Retinal pigment epithelial cell (primary cell): ENCODE results near the gene KCNJ6.
"Not testable (repeated sequence)": the region's sequence is repeated elsewhere in the genome, so short reads cannot be mapped to it uniquely, and the experiment has no call there.

ENCODE experiments used
- DNase-seq: peaks from one replicate; pipeline ENCODE4 v3.0.0-alpha.2; 2010; ENCODE audit warnings: low read depth
- H3K4me3 ChIP-seq: 2 replicates; pipeline ENCODE4 v1.5.1; 2011; ENCODE audit warnings: mild to moderate bottlenecking, low read length, control low read depth, moderate library complexity
- TF ChIP-seq, protein P1 (sequence below): conservative IDR thresholded peaks from 2 replicates; pipeline ENCODE4 v1.5.1; 2011; ENCODE audit warnings: low read depth, low read length, control low read depth, inconsistent platforms

KCNJ6 gene

DNA sequence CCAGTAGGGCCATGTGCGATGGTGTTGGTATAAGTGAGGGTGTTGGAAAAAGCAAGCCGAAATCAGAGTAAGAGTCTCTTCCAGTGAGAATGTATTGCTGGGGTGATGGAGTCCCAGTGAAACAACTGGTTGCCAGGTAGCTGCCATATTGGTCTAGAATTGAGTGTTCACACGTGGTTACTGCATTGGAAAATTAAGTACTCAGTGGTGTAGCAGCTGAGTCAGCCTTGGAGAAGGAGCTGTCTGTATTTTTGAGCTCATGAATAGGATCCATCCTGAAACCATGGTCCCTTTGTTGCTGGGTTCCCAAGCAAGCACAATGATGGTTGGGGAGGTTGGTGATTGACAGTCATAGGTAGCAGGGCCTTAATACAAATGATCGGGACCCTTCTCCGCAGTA is 314.3 kb downstream of the KCNJ6 start:
- no peak for DNase-seq
- no peak overlapping the region for H3K4me3 ChIP-seq
- TF ChIP-seq, protein P1, sequence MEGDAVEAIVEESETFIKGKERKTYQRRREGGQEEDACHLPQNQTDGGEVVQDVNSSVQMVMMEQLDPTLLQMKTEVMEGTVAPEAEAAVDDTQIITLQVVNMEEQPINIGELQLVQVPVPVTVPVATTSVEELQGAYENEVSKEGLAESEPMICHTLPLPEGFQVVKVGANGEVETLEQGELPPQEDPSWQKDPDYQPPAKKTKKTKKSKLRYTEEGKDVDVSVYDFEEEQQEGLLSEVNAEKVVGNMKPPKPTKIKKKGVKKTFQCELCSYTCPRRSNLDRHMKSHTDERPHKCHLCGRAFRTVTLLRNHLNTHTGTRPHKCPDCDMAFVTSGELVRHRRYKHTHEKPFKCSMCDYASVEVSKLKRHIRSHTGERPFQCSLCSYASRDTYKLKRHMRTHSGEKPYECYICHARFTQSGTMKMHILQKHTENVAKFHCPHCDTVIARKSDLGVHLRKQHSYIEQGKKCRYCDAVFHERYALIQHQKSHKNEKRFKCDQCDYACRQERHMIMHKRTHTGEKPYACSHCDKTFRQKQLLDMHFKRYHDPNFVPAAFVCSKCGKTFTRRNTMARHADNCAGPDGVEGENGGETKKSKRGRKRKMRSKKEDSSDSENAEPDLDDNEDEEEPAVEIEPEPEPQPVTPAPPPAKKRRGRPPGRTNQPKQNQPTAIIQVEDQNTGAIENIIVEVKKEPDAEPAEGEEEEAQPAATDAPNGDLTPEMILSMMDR: no peak

DNA sequence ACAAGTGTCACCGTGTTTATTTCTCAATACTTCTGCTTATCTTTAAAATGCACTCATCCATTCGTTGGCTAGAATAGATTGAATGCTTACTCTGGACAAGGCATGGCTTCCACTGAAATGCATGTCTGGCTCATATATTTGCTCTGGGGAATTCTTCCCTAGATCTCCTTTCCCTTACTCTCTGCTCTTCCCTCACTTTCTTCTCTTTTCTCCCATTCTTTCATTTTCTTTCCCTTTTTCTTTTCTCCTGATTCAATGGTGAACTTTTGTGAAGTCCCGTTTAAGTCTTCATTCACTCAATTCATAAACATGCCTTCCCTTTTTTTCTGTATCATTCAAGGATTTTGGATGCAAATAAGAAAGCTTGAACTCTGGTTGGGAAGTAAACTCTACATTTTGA is 315.2 kb downstream of the KCNJ6 start:
- no peak overlapping the region for H3K4me3 ChIP-seq
- DNase-seq: no peak
- TF ChIP-seq, protein P1: no peak

DNA sequence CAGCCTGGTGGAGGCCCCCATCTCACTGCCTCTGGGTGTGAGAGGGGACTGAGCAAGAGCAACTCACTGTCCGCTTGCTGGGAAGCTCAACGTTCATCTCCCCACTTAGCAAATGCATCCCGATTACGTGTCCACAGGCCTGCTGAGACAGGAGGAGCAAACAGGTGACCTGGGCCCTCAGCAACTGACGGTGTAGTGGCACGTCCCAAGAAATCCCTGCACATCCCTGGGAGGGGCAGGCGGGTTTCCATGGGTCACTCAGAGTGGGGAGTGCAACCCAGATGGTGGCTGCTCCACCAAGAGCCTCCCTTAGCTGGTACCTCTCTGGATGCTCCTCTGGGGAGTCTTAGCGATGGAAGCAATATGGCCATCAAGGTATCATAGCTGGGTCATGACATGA is 320.3 kb downstream of the KCNJ6 start:
- H3K4me3 ChIP-seq: no peak overlapping the region
- TF ChIP-seq, protein P1: no peak
- DNase-seq: no peak

DNA sequence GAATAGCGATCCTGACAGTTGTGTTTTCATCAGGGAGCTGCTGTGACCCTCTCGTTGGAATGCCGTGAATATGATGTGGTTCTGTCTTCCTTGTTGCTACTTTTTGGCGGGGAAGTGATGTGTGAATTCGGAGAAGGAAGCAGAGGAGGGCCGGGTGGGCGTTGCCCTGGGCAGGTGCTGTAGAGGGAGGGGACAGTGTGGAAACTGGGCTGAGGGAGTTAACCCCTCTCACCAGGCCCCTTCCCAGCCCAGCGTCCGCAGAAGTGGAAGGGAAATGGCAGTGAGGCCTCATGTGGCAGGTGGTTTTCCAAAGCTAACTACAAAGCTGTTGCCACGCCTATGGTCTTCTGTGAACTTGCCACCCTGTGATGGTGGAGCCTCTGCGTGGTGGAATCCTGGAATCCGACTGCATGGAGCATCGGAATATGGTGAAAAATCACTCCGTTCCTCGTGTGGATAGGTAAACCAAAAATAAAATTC is 321.7 kb downstream of the KCNJ6 start:
- H3K4me3 ChIP-seq: no peak overlapping the region
- no peak for DNase-seq

DNA sequence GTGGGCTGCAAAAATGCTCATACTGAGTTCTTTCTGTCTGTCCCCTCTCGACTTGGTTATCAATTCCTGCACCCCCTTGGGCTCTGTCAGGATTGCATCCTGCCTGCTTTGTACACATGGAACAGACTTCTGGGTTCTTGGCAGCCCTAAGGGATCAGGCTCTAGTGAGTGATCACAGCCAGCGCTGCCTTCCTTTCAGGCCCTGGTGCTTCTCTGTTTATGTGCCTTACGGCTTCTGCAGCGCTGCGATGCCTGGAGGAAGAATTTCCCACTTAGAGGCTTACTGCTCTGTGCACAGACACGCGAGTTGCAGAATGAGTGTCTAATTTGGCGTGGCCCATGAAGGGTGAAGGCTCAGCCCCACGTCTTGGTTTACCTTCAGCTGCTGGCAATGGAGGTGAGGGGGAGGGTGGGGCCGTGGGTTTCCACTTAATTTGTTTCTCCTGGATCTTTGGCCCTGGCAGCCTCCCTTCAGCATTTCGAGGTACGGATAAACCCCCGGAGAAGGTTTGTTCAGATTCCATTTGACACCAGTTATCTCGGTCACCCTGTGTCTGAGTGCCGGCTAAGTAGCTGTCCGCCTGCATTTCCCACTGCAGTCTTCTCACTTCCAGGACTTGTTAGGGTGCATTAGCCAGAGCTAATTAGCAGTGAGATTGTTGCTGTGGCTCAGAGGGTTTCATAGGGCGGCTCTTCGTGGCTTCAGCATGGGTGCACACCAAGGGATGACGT is 322.4 kb downstream of the KCNJ6 start:
- TF ChIP-seq, protein P1: no peak
- no peak overlapping the region for H3K4me3 ChIP-seq
- no peak for DNase-seq

More for the DNA sequence above, 321.7 kb downstream of the KCNJ6 start:
- TF ChIP-seq, protein P1: no peak

DNA sequence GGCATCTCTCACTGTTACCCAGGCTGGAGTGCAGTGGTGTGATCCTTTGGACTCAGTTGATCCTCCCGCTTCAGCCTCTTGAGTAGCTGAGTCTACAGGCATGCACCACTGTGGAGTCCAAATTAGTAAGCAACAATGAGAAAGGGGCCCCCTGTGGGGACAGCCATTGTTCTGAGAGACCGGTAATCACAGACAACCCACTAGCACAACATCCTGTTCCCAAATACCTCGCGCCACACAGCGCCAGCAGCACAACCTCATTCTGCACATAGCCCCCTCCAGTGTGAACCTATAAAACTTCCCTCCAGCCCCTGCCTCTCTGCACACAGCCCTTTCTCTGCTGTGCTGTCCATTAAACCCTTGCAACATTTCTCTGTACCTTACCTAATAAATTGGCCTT is 323.2 kb downstream of the KCNJ6 start:
- H3K4me3 ChIP-seq: no peak overlapping the region
- DNase-seq: no peak
- TF ChIP-seq, protein P1: no peak

DNA sequence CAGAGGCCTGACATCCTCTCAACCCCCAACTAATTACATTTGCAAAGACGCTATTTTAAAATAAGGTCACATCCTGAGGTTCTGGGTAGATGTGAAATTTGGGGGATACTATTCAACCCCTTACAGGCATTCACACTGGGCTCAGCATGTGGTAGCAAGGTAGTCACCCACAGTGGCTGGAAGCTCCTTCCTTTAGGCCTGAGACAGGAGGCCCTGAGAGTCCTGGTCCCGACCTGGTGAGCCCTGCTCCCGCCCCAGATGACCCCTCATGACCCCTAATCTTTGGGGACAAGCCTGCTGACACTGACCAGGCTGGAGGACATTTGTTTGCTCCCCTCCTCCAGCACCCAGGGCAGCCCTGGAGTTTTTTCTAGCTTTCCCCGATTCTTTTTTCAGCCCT is 323.8 kb downstream of the KCNJ6 start:
- DNase-seq: no peak
- TF ChIP-seq, protein P1: no peak
- H3K4me3 ChIP-seq: no peak overlapping the region

DNA sequence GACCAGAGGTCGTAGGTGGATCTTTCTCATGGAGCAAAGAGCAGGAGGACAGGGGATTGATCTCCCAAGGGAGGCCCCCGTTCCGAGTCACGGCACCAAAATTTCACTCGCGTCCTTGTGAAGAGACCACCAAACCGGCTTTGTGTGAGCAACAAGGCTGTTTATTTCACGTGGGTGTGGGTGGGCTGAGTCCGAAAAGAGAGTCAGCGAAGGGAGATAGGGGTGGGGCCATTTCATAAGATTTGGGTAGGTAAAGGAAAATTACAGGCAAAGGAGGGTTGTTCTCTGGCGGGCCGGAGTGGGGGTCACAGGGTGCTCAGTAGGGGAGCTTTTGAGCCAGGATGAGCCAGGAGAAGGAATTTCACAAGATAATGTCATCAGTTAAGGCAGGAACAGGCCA is 324.3 kb downstream of the KCNJ6 start:
- not testable (repeated sequence) for DNase-seq, H3K4me3 ChIP-seq

DNA sequence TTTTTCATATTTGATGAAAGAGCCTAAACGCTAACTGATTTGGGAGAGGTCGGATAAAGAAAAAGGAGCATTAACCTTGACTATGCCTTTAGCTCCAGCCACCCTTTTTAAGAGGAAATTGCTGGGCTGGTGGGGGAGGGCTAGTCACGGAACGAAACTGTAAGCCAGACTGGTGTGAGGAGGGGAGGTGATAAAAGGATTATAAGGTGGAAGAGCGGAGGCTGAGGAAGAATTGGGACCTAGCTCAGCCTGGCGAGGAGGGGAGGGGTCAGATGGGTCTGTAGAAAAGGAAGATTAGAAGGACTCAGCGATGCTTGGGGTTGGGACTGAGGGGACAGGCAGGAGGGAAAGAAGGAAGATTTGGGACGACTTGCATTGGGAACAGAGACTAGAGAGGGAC is 325.4 kb downstream of the KCNJ6 start:
- not testable (repeated sequence) for DNase-seq, H3K4me3 ChIP-seq

DNA sequence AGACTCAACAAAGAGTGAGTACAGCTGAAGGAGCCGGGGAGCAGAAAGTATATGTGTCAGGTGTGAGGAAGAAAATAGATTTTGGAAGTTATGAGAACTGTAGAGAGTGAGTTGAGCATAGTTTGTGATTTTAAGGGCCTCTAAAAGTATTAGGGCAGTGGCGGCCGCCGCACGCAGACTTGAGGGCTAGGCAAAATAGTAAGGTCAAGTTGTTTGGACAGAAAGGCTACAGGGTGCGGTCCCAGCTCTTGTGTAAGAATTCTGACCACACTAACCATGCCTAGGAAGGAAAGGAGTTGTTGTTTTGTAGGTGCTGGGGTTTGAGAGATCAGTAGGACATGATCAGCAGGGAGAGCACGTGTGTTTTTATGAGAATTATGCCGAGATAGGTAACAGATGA is 327.6 kb downstream of the KCNJ6 start:
- H3K4me3 ChIP-seq, DNase-seq: not testable (repeated sequence)
